Liver (tissue), 3 donors: ENCODE data around the gene STXBP1.

Source experiments
- CTCF ChIP-seq: fragments of 150-350 bp; IDR thresholded peaks from 2 replicates; pipeline ENCODE4 v1.5.1; 2017; ENCODE audit warnings: improper control_type of control experiment, low read depth, low read length; ENCODE audit not compliant: missing input control
- FOXA2 ChIP-seq: IDR thresholded peaks from 2 replicates; pipeline ENCODE4 v1.6.1; 2016; ENCODE audit warnings: antibody characterized with exemption
- MAX ChIP-seq: IDR thresholded peaks from 2 replicates; pipeline ENCODE4 v1.6.1; 2016; ENCODE audit warnings: antibody characterized with exemption
- NR2F2 ChIP-seq: IDR thresholded peaks from 2 replicates; pipeline ENCODE4 v1.6.1; 2016; ENCODE audit warnings: antibody characterized with exemption
- RAD21 ChIP-seq, 2 donors: IDR thresholded peaks; 2 replicates each; pipeline ENCODE4 v1.6.1; 2016; ENCODE audit warnings: antibody characterized with exemption in 2 of 2, mild to moderate bottlenecking in 2 of 2
- RXRA ChIP-seq, 2 donors: IDR thresholded peaks; 2 replicates each; pipeline ENCODE4 v1.6.1; 2017 to 2018; ENCODE audit warnings: antibody characterized with exemption in 2 of 2, mild to moderate bottlenecking in 1 of 2
- SP1 ChIP-seq: IDR thresholded peaks from 2 replicates; pipeline ENCODE4 v1.6.1; 2018; ENCODE audit warnings: antibody characterized with exemption, mild to moderate bottlenecking
- TAF1 ChIP-seq: conservative IDR thresholded peaks from 2 replicates; pipeline ENCODE4 v1.6.1; 2016; ENCODE audit warnings: antibody characterized with exemption, mild to moderate bottlenecking
- YY1 ChIP-seq: IDR thresholded peaks from 2 replicates; pipeline ENCODE4 v1.6.1; 2016; ENCODE audit warnings: antibody characterized with exemption, mild to moderate bottlenecking
- donor health status: healthy.
- donor health status: healthy.

- TF ChIP-seq TAF1 (no peak), FOXA2 (no peak), MAX (no peak), CTCF (no peak), RAD21 (IDR thresholded peaks at IDR 0.05) (no peak), NR2F2 (no peak), SP1 (no peak), YY1 (no peak), RXRA (IDR thresholded peaks at IDR 0.05) (no peak)
Measured at GRCh38 chr9:127738666-127739065, 126.6 kb downstream of the STXBP1 start.
